Bronchial epithelial cell (primary cell): ENCODE results near the gene GSTM4. TPM values are rescaled to one million over a fixed set of nuclear protein-coding genes. Genes with fewer than 3 reads are reported as not detected.

ENCODE experiments used
- DNase-seq: peaks from one replicate; pipeline ENCODE4 v3.0.0-alpha.2; 2010; ENCODE audit warnings: low read depth
- FAIRE-seq: peaks from 2 replicates; lab custom pipeline; 2011; peaks lifted over from hg19 to GRCh38; lab: Jason Lieb, UNC
- H3K27me3 ChIP-seq: 2 replicates; pipeline ENCODE4 v1.5.1; 2011; ENCODE audit warnings: low read length; ENCODE audit not compliant: control insufficient read depth, insufficient read depth
- H3K36me3 ChIP-seq: 2 replicates; pipeline ENCODE4 v1.5.1; 2011; ENCODE audit warnings: low read length; ENCODE audit not compliant: control insufficient read depth, insufficient read depth
- H3K4me3 ChIP-seq: 2 replicates; pipeline ENCODE4 v1.5.1; 2011; ENCODE audit warnings: mild to moderate bottlenecking, low read depth, low read length, control low read depth
- CTCF ChIP-seq: IDR thresholded peaks from 2 replicates; pipeline ENCODE4 v1.5.1; 2011; ENCODE audit warnings: mild to moderate bottlenecking, moderate library complexity, low read length, control low read depth, inconsistent platforms; ENCODE audit not compliant: insufficient read depth, severe bottlenecking
- total RNA-seq: library from RNA; depleted of rRNA; stranded (reverse); fragments of >200 nt; gene quantifications from 2 replicates; pipeline ENCODE4 v1.2.1, GENCODE V29; 2014

GSTM4 gene
- total RNA-seq, 1 donor from 2014 or later = 0.53 TPM

GRCh38 chr1:109631513-109632505 lies 24.1 kb upstream of the GSTM4 start:
- no peaks in the 10 kb centered on the region for H3K27me3 ChIP-seq

GRCh38 chr1:109632671-109633346 lies 23.1 kb upstream of the GSTM4 start:
- FAIRE-seq = no peak
- no peak for DNase-seq

More at GRCh38 chr1:109631513-109632505, 24.1 kb upstream of the GSTM4 start:
- TF ChIP-seq CTCF = no peak
- DNase-seq (no peak), FAIRE-seq (peak; percentile 68)
- peaks cover 24% of the 10 kb centered on the region for H3K36me3 ChIP-seq
- H3K4me3 ChIP-seq = no peak overlapping the region

GRCh38 chr1:109634292-109634691 lies 21.6 kb upstream of the GSTM4 start:
- TF ChIP-seq CTCF = no peak
- peaks cover 17% of the 10 kb centered on the region for H3K36me3 ChIP-seq
- H3K27me3 ChIP-seq = no peaks in the 10 kb centered on the region
- DNase-seq (no peak), FAIRE-seq (no peak)
- H3K4me3 ChIP-seq = no peak overlapping the region

More at GRCh38 chr1:109632671-109633346, 23.1 kb upstream of the GSTM4 start:
- TF ChIP-seq CTCF = no peak
- peaks cover 22% of the 10 kb centered on the region for H3K36me3 ChIP-seq
- H3K4me3 ChIP-seq = no peak overlapping the region
- H3K27me3 ChIP-seq = no peaks in the 10 kb centered on the region

- FAIRE-seq = no peak
- Histone ChIP-seq H3K36me3 (peaks cover 12% of the 10 kb centered on the region), H3K27me3 (no peaks in the 10 kb centered on the region), H3K4me3 (no peak overlapping the region)
- DNase-seq = no peak
- TF ChIP-seq CTCF = no peak
These were observed 20.8 kb upstream of the GSTM4 start for GRCh38 chr1:109634771-109635750.

GRCh38 chr1:109635862-109636200 lies 20.1 kb upstream of the GSTM4 start:
- DNase-seq = no peak

More at GRCh38 chr1:109635862-109636200, 20.1 kb upstream of the GSTM4 start:
- Histone ChIP-seq H3K27me3 (no peaks in the 10 kb centered on the region), H3K4me3 (no peak overlapping the region), H3K36me3 (peaks cover 8% of the 10 kb centered on the region)
- no peak for FAIRE-seq
- TF ChIP-seq CTCF = no peak
